ENCODE data around the gene JOSD1. TPM values are rescaled to one million over a fixed set of nuclear protein-coding genes. Genes with fewer than 3 reads are reported as not detected.

JOSD1 gene
- total and polyA plus RNA-seq, 4 donors, result 3.4 to 20.6 (median 14.7) TPM

- TF ChIP-seq REST (IDR thresholded peaks at IDR 0.05) (no peak), HNF4A (conservative IDR thresholded peaks at IDR 0.05) (no peak), EGR1 (IDR thresholded peaks at IDR 0.05; ENCODE audit: low read depth in 2 of 2) (no peak), RAD21 (IDR thresholded peaks at IDR 0.05) (no peak), HNF4G (IDR thresholded peaks at IDR 0.05) (no peak), GABPA (IDR thresholded peaks at IDR 0.05 in 1 of 2, conservative IDR thresholded peaks at IDR 0.05 in 1 of 2) (no peak), NR2F2 (IDR thresholded peaks at IDR 0.05) (no peak), ATF3 (IDR thresholded peaks at IDR 0.05) (no peak), YY1 (IDR thresholded peaks at IDR 0.05) (no peak), ZBTB33 (IDR thresholded peaks at IDR 0.05) (no peak), TAF1 (conservative IDR thresholded peaks at IDR 0.05) (no peak), JUND (IDR thresholded peaks at IDR 0.05) (no peak), SP1 (IDR thresholded peaks at IDR 0.05) (no peak), CTCF (IDR thresholded peaks at IDR 0.05; ENCODE audit: low read depth, low read length, missing input control) (no peak)
- peaks cover 26 to 78% (median 64%) of the 10 kb centered on the region in 4 donors for H3K36me3 ChIP-seq (ENCODE audit: control insufficient read depth in 4 of 4, insufficient read depth in 3 of 4, low read depth in 1 of 4, low read length in 3 of 4)
- no peak overlapping the region for H3K27ac ChIP-seq (ENCODE audit: low read depth in 1 of 2, low read length in 2 of 2)
- H3K27me3 ChIP-seq (ENCODE audit: control insufficient read depth in 4 of 4, insufficient read depth in 4 of 4, low read length in 3 of 4), result no peaks in the 10 kb centered on the region
- no peaks in the 10 kb centered on the region for H3K9me3 ChIP-seq (ENCODE audit: control insufficient read depth in 4 of 4, low read length in 3 of 4)
- 95% methylated on average over 7 of the region's 7 CpGs for WGBS
- H3K4me3 ChIP-seq (ENCODE audit: low read depth in 1 of 3, low read length in 3 of 3), result no peak overlapping the region
- no peaks in the 10 kb centered on the region for H3K4me1 ChIP-seq (ENCODE audit: control insufficient read depth in 4 of 4, insufficient read depth in 4 of 4, low read length in 3 of 4)
- no peak overlapping the region for H3K9ac ChIP-seq (ENCODE audit: low read depth in 1 of 2, low read length in 2 of 2)
- DNase-seq (ENCODE audit: low spot score), result no peak
Measured at GRCh38 chr22:38724176-38724575, 23.4 kb upstream of the JOSD1 start.

- H3K27me3 ChIP-seq (ENCODE audit: control insufficient read depth in 4 of 4, insufficient read depth in 4 of 4, low read length in 3 of 4), result no peaks in the 10 kb centered on the region
- peaks cover 10 to 70% (median 55%) of the 10 kb centered on the region in 4 donors for H3K36me3 ChIP-seq (ENCODE audit: control insufficient read depth in 4 of 4, insufficient read depth in 3 of 4, low read depth in 1 of 4, low read length in 3 of 4)
- no peaks in the 10 kb centered on the region for H3K9me3 ChIP-seq (ENCODE audit: control insufficient read depth in 4 of 4, low read length in 3 of 4)
- no peak overlapping the region for H3K9ac ChIP-seq (ENCODE audit: low read depth in 1 of 2, low read length in 2 of 2)
- 94% methylated on average over 7 of the region's 7 CpGs for WGBS
- no peak for DNase-seq (ENCODE audit: low spot score)
- no peak overlapping the region for H3K4me3 ChIP-seq (ENCODE audit: low read depth in 1 of 3, low read length in 3 of 3)
- no peak overlapping the region for H3K27ac ChIP-seq (ENCODE audit: low read depth in 1 of 2, low read length in 2 of 2)
- no peaks in the 10 kb centered on the region for H3K4me1 ChIP-seq (ENCODE audit: control insufficient read depth in 4 of 4, insufficient read depth in 4 of 4, low read length in 3 of 4)
- no peak for TF ChIP-seq RAD21 (IDR thresholded peaks at IDR 0.05)
- TF ChIP-seq CTCF (IDR thresholded peaks at IDR 0.05; ENCODE audit: low read depth, low read length, missing input control), result no peak
- TF ChIP-seq ATF3 (IDR thresholded peaks at IDR 0.05), result no peak
- TF ChIP-seq REST (IDR thresholded peaks at IDR 0.05), result no peak
- no peak for TF ChIP-seq MAX (IDR thresholded peaks at IDR 0.05)
- TF ChIP-seq TAF1 (conservative IDR thresholded peaks at IDR 0.05), result no peak
- TF ChIP-seq YY1 (IDR thresholded peaks at IDR 0.05), result no peak
- no peak for TF ChIP-seq HNF4G (IDR thresholded peaks at IDR 0.05)
- TF ChIP-seq GABPA (IDR thresholded peaks at IDR 0.05 in 1 of 2, conservative IDR thresholded peaks at IDR 0.05 in 1 of 2), result no peak
- no peak for TF ChIP-seq FOXA1 (IDR thresholded peaks at IDR 0.05)
Measured at GRCh38 chr22:38721551-38721950, 20.8 kb upstream of the JOSD1 start.

Data from liver (tissue), 9 donors.